Dermis lymphatic vessel endothelial cell (primary cell): ENCODE data around the gene REEP3. TPM values are rescaled to one million over a fixed set of nuclear protein-coding genes. Genes with fewer than 3 reads are reported as not detected.

Experiments used
- total RNA-seq: library from RNA; depleted of rRNA; stranded (reverse); fragments of >200 nt; gene quantifications from 2 replicates; pipeline ENCODE4 v1.2.1, GENCODE V29; 2014

Gene REEP3
- total RNA-seq = 42.9 and 66.2 TPM in 2 replicates

GRCh38 chr10:63520500-63521415 is at the start of gene REEP3:
REEP3 (plus strand) TSS chr10:63521401; CDS start chr10:63521546, 145 bp downstream.

Other genes with a start within 250 kb of the REEP3 start
- gene JMJD1C, start 55.4 kb upstream of the REEP3 start, total RNA-seq = 167 and 239 TPM in 2 replicates